ENCODE results near the gene MEGF8.

DNA sequence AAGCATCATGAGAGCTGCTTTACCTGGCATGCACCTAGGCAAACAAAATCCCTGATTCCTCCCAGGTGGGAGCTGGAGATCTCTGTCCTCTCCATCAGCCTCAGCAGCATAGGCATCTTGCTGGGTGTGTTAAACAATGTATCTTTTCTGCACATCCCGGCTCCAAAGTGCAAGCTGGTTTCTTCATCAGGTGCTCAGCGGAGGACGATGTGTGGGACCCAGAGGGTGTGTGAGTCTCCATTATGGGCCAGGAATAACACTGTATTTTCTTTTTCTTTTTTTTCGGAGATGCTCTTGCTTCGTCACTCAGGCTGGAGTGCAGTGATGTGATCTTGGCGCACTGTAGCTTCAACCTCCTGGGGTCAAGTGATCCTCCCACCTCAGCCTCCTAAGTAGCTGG lies 54.7 kb downstream of the MEGF8 start:
- TF ChIP-seq, protein P1, sequence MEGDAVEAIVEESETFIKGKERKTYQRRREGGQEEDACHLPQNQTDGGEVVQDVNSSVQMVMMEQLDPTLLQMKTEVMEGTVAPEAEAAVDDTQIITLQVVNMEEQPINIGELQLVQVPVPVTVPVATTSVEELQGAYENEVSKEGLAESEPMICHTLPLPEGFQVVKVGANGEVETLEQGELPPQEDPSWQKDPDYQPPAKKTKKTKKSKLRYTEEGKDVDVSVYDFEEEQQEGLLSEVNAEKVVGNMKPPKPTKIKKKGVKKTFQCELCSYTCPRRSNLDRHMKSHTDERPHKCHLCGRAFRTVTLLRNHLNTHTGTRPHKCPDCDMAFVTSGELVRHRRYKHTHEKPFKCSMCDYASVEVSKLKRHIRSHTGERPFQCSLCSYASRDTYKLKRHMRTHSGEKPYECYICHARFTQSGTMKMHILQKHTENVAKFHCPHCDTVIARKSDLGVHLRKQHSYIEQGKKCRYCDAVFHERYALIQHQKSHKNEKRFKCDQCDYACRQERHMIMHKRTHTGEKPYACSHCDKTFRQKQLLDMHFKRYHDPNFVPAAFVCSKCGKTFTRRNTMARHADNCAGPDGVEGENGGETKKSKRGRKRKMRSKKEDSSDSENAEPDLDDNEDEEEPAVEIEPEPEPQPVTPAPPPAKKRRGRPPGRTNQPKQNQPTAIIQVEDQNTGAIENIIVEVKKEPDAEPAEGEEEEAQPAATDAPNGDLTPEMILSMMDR (IDR thresholded peaks at IDR 0.05; ENCODE audit: insufficient read depth, low read length, poor library complexity, severe bottlenecking): no peak
- TF ChIP-seq EZH2phosphoT487 (conservative IDR thresholded peaks at IDR 0.05; ENCODE audit: low read length): no peak
